Kidney epithelial cell (primary cell): ENCODE measurements around the gene MYO18B. TPM values are rescaled to one million over a fixed set of nuclear protein-coding genes. Genes with fewer than 3 reads are reported as not detected.

Source experiments
- DNase-seq: peaks from one replicate; pipeline ENCODE4 v3.0.0-alpha.2; 2010; ENCODE audit warnings: low read depth
- H3K27me3 ChIP-seq: 2 replicates; pipeline ENCODE4 v1.6.0; 2011; ENCODE audit warnings: low read length; ENCODE audit not compliant: control insufficient read depth, insufficient read depth
- H3K36me3 ChIP-seq: 2 replicates; pipeline ENCODE4 v1.5.1; 2011; ENCODE audit warnings: low read length; ENCODE audit not compliant: control insufficient read depth, insufficient read depth
- H3K4me3 ChIP-seq: 2 replicates; pipeline ENCODE4 v1.5.1; 2011; ENCODE audit warnings: low read depth, mild to moderate bottlenecking, control low read depth, low read length
- CTCF ChIP-seq: IDR thresholded peaks from 2 replicates; pipeline ENCODE4 v1.5.1; 2011; ENCODE audit warnings: mild to moderate bottlenecking, moderate library complexity, low read length, control low read depth, inconsistent platforms; ENCODE audit not compliant: insufficient read depth, poor library complexity, severe bottlenecking
- total RNA-seq: library from RNA; depleted of rRNA; stranded (reverse); fragments of >200 nt; gene quantifications from 2 replicates; pipeline ENCODE4 v1.2.3, GENCODE V29; 2015

The MYO18B gene
- total RNA-seq, 1 donor from 2014 or later, result not detected

GRCh38 chr22:25942115-25942855, 200.3 kb downstream of the MYO18B start:
- TF ChIP-seq CTCF, result no peak
- Histone ChIP-seq H3K36me3 (no peaks in the 10 kb centered on the region), H3K27me3 (no peaks in the 10 kb centered on the region), H3K4me3 (no peak overlapping the region)
- DNase-seq, result no peak

GRCh38 chr22:25942856-25943411, 200.9 kb downstream of the MYO18B start:
- TF ChIP-seq CTCF, result no peak
- DNase-seq, result no peak
- H3K27me3 ChIP-seq, result no peaks in the 10 kb centered on the region
- H3K36me3 ChIP-seq, result no peaks in the 10 kb centered on the region
- no peak overlapping the region for H3K4me3 ChIP-seq

GRCh38 chr22:25950111-25950510, 208.1 kb downstream of the MYO18B start:
- Histone ChIP-seq H3K36me3 (no peaks in the 10 kb centered on the region), H3K4me3 (no peak overlapping the region), H3K27me3 (no peaks in the 10 kb centered on the region)
- no peak for TF ChIP-seq CTCF
- no peak for DNase-seq

GRCh38 chr22:25953276-25953675, 211.3 kb downstream of the MYO18B start:
- no peak for DNase-seq
- Histone ChIP-seq H3K36me3 (no peaks in the 10 kb centered on the region), H3K4me3 (no peak overlapping the region), H3K27me3 (no peaks in the 10 kb centered on the region)
- no peak for TF ChIP-seq CTCF

DNA sequence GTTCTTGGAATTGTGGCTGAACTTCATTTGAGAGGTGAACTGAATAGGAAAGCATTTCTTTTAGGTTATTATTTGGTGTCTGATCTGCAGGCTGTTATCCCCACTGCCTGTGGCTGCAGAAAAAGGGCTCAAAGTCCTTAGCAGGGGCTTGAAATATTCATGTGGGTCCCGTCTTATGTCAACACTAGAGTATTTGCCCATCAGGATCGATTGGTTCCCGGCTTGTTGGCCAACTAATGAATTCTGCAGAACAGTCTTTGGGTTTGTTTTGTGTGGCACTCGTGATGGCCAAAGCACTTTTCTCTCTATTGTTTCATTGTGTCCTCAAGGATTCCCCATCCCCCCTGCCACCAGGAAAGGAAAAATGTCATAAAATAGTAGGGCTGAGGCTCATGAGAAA, 211.9 kb downstream of the MYO18B start:
- Histone ChIP-seq H3K27me3 (no peaks in the 10 kb centered on the region), H3K36me3 (no peaks in the 10 kb centered on the region), H3K4me3 (no peak overlapping the region)
- no peak for DNase-seq
- TF ChIP-seq CTCF, result no peak

DNA sequence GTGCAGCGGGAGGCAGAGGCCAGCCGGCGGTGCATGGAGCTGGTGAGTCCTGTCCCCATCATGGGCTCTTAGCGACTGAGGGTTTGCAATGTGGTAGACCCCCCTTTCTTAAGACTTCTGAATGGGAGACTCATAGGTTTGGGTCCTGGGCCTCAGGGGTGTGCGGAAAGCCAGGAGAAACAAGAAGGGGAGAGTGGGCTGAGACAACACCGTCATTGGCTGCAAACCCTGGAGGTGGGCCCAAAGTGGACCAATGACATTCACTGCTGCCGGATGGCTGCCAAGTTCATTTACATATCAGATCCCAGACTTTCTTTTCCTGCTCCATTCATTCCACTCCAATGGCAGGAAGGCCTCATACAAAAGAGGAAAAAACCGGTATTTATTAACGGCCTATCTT, 213.3 kb downstream of the MYO18B start:
- H3K27me3 ChIP-seq, result no peaks in the 10 kb centered on the region
- no peak for TF ChIP-seq CTCF
- no peaks in the 10 kb centered on the region for H3K36me3 ChIP-seq
- no peak for DNase-seq
- no peak overlapping the region for H3K4me3 ChIP-seq
